HEK293 (cell line): Measurements from ENCODE around the gene TMED1.

Experiments used
- FEZF1 ChIP-seq: fragments of 450-650 bp; formaldehyde crosslinking; IDR thresholded peaks from 2 replicates; pipeline ENCODE4 v1.5.1; 2016; ENCODE audit warnings: missing biosample characterization, missing genetic modification characterization
- OVOL3 ChIP-seq: fragments of 450-650 bp; formaldehyde crosslinking; IDR thresholded peaks from 2 replicates; pipeline ENCODE4 v1.5.1; 2016; ENCODE audit warnings: missing biosample characterization, missing genetic modification characterization
- ZBTB1 ChIP-seq: fragments of 450-650 bp; formaldehyde crosslinking; IDR thresholded peaks from 2 replicates; pipeline ENCODE4 v1.5.1; 2016; ENCODE audit warnings: missing biosample characterization, missing genetic modification characterization
- ZBTB7A ChIP-seq: fragments of 450-650 bp; formaldehyde crosslinking; IDR thresholded peaks from 2 replicates; pipeline ENCODE4 v1.5.1; 2016; ENCODE audit warnings: low read depth, missing biosample characterization, missing genetic modification characterization
- ZNF132 ChIP-seq: fragments of 450-650 bp; formaldehyde crosslinking; IDR thresholded peaks from 2 replicates; pipeline ENCODE4 v1.5.1; 2017; ENCODE audit warnings: missing biosample characterization, missing genetic modification characterization, borderline replicate concordance
- ZNF174 ChIP-seq: fragments of 450-650 bp; formaldehyde crosslinking; IDR thresholded peaks from 2 replicates; pipeline ENCODE4 v1.5.0; 2017; ENCODE audit warnings: missing biosample characterization, mild to moderate bottlenecking, missing genetic modification characterization
- ZNF558 ChIP-seq: fragments of 450-650 bp; formaldehyde crosslinking; IDR thresholded peaks from 2 replicates; pipeline ENCODE4 v1.5.1; 2016; ENCODE audit warnings: missing biosample characterization, missing genetic modification characterization
- ZNF677 ChIP-seq: fragments of 450-650 bp; IDR thresholded peaks from 2 replicates; pipeline ENCODE4 v1.5.0; 2018; ENCODE audit warnings: missing biosample characterization, mild to moderate bottlenecking, missing genetic modification characterization, moderate library complexity
- ZNF792 ChIP-seq: fragments of 450-650 bp; formaldehyde crosslinking; IDR thresholded peaks from 2 replicates; pipeline ENCODE4 v1.5.1; 2016; ENCODE audit warnings: missing biosample characterization, missing genetic modification characterization
- TF ChIP-seq, protein P1 (sequence below): fragments of 450-650 bp; formaldehyde crosslinking; IDR thresholded peaks from 2 replicates; pipeline ENCODE4 v1.5.1; 2016; ENCODE audit warnings: missing biosample characterization, missing genetic modification characterization
- TF ChIP-seq, protein P2 (sequence below): fragments of 450-650 bp; formaldehyde crosslinking; IDR thresholded peaks from 2 replicates; pipeline ENCODE4 v1.5.1; 2016; ENCODE audit warnings: missing biosample characterization, missing genetic modification characterization
- TF ChIP-seq, protein P3 (sequence below): fragments of 450-650 bp; formaldehyde crosslinking; IDR thresholded peaks from 2 replicates; pipeline ENCODE4 v1.5.1; 2016; ENCODE audit warnings: missing biosample characterization, missing genetic modification characterization
- TF ChIP-seq, protein P4 (sequence below): fragments of 450-650 bp; formaldehyde crosslinking; IDR thresholded peaks from 2 replicates; pipeline ENCODE4 v1.5.1; 2016; ENCODE audit warnings: missing biosample characterization, missing genetic modification characterization, borderline replicate concordance
- TF ChIP-seq, protein P5 (sequence below): fragments of 450-650 bp; formaldehyde crosslinking; IDR thresholded peaks from 2 replicates; pipeline ENCODE4 v1.5.1; 2016; ENCODE audit warnings: missing biosample characterization, missing genetic modification characterization, borderline replicate concordance

DNA sequence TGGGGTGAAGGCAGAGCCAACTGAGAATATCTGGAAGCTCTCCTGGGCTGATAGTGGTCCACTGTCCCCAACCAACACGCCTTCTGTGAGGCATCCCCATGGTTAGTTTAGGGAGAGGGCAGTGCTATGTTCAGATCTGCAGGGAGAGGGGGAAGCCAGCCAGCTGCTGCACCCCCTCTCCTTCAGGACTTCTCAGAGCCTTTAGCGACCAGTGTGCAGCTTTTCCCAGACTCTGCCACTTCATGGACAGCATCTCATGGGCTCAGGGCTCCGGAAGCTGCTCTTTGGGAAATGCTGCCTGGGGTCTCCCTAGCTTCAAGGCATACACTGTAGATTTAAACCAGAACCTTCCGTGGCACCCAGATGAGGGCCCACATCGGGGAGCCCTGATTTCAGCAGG is 33.5 kb downstream of the TMED1 start:
- TF ChIP-seq, protein P1, sequence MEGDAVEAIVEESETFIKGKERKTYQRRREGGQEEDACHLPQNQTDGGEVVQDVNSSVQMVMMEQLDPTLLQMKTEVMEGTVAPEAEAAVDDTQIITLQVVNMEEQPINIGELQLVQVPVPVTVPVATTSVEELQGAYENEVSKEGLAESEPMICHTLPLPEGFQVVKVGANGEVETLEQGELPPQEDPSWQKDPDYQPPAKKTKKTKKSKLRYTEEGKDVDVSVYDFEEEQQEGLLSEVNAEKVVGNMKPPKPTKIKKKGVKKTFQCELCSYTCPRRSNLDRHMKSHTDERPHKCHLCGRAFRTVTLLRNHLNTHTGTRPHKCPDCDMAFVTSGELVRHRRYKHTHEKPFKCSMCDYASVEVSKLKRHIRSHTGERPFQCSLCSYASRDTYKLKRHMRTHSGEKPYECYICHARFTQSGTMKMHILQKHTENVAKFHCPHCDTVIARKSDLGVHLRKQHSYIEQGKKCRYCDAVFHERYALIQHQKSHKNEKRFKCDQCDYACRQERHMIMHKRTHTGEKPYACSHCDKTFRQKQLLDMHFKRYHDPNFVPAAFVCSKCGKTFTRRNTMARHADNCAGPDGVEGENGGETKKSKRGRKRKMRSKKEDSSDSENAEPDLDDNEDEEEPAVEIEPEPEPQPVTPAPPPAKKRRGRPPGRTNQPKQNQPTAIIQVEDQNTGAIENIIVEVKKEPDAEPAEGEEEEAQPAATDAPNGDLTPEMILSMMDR: no peak
- TF ChIP-seq, protein P2, sequence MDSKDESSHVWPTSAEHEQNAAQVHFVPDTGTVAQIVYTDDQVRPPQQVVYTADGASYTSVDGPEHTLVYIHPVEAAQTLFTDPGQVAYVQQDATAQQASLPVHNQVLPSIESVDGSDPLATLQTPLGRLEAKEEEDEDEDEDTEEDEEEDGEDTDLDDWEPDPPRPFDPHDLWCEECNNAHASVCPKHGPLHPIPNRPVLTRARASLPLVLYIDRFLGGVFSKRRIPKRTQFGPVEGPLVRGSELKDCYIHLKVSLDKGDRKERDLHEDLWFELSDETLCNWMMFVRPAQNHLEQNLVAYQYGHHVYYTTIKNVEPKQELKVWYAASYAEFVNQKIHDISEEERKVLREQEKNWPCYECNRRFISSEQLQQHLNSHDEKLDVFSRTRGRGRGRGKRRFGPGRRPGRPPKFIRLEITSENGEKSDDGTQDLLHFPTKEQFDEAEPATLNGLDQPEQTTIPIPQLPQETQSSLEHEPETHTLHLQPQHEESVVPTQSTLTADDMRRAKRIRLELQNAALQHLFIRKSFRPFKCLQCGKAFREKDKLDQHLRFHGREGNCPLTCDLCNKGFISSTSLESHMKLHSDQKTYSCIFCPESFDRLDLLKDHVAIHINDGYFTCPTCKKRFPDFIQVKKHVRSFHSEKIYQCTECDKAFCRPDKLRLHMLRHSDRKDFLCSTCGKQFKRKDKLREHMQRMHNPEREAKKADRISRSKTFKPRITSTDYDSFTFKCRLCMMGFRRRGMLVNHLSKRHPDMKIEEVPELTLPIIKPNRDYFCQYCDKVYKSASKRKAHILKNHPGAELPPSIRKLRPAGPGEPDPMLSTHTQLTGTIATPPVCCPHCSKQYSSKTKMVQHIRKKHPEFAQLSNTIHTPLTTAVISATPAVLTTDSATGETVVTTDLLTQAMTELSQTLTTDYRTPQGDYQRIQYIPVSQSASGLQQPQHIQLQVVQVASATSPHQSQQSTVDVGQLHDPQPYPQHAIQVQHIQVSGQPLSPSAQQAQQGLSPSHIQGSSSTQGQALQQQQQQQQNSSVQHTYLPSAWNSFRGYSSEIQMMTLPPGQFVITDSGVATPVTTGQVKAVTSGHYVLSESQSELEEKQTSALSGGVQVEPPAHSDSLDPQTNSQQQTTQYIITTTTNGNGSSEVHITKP (tag by site-specific recombination): no peak
- TF ChIP-seq, protein P3, sequence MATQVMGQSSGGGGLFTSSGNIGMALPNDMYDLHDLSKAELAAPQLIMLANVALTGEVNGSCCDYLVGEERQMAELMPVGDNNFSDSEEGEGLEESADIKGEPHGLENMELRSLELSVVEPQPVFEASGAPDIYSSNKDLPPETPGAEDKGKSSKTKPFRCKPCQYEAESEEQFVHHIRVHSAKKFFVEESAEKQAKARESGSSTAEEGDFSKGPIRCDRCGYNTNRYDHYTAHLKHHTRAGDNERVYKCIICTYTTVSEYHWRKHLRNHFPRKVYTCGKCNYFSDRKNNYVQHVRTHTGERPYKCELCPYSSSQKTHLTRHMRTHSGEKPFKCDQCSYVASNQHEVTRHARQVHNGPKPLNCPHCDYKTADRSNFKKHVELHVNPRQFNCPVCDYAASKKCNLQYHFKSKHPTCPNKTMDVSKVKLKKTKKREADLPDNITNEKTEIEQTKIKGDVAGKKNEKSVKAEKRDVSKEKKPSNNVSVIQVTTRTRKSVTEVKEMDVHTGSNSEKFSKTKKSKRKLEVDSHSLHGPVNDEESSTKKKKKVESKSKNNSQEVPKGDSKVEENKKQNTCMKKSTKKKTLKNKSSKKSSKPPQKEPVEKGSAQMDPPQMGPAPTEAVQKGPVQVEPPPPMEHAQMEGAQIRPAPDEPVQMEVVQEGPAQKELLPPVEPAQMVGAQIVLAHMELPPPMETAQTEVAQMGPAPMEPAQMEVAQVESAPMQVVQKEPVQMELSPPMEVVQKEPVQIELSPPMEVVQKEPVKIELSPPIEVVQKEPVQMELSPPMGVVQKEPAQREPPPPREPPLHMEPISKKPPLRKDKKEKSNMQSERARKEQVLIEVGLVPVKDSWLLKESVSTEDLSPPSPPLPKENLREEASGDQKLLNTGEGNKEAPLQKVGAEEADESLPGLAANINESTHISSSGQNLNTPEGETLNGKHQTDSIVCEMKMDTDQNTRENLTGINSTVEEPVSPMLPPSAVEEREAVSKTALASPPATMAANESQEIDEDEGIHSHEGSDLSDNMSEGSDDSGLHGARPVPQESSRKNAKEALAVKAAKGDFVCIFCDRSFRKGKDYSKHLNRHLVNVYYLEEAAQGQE: no peak
- no peak for TF ChIP-seq ZBTB1 (tag by site-specific recombination)
- TF ChIP-seq ZBTB7A (tag by site-specific recombination): no peak
- no peak for TF ChIP-seq ZNF677
- TF ChIP-seq, protein P4, sequence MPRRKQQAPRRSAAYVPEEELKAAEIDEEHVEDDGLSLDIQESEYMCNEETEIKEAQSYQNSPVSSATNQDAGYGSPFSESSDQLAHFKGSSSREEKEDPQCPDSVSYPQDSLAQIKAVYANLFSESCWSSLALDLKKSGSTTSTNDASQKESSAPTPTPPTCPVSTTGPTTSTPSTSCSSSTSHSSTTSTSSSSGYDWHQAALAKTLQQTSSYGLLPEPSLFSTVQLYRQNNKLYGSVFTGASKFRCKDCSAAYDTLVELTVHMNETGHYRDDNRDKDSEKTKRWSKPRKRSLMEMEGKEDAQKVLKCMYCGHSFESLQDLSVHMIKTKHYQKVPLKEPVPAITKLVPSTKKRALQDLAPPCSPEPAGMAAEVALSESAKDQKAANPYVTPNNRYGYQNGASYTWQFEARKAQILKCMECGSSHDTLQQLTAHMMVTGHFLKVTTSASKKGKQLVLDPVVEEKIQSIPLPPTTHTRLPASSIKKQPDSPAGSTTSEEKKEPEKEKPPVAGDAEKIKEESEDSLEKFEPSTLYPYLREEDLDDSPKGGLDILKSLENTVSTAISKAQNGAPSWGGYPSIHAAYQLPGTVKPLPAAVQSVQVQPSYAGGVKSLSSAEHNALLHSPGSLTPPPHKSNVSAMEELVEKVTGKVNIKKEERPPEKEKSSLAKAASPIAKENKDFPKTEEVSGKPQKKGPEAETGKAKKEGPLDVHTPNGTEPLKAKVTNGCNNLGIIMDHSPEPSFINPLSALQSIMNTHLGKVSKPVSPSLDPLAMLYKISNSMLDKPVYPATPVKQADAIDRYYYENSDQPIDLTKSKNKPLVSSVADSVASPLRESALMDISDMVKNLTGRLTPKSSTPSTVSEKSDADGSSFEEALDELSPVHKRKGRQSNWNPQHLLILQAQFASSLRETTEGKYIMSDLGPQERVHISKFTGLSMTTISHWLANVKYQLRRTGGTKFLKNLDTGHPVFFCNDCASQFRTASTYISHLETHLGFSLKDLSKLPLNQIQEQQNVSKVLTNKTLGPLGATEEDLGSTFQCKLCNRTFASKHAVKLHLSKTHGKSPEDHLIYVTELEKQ: no peak
- no peak for TF ChIP-seq ZNF792 (tag by site-specific recombination)
- no peak for TF ChIP-seq OVOL3 (tag by site-specific recombination)
- TF ChIP-seq ZNF132 (tag by site-specific recombination): no peak
- TF ChIP-seq FEZF1 (tag by site-specific recombination): no peak
- TF ChIP-seq, protein P5, sequence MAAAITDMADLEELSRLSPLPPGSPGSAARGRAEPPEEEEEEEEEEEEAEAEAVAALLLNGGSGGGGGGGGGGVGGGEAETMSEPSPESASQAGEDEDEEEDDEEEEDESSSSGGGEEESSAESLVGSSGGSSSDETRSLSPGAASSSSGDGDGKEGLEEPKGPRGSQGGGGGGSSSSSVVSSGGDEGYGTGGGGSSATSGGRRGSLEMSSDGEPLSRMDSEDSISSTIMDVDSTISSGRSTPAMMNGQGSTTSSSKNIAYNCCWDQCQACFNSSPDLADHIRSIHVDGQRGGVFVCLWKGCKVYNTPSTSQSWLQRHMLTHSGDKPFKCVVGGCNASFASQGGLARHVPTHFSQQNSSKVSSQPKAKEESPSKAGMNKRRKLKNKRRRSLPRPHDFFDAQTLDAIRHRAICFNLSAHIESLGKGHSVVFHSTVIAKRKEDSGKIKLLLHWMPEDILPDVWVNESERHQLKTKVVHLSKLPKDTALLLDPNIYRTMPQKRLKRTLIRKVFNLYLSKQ (tag by site-specific recombination): no peak
- no peak for TF ChIP-seq ZNF558 (tag by site-specific recombination)
- TF ChIP-seq ZNF174 (tag by site-specific recombination): no peak
